ENCODE data around the gene CACNA1D.

Gene CACNA1D

GRCh38 chr3:53794597-53794996, 300.2 kb downstream of the CACNA1D start:
- H2BK15ac ChIP-seq (ENCODE audit: low read depth, poor library complexity, severe bottlenecking) = no peak overlapping the region
- 53% methylated on average over 3 of the region's 3 CpGs for WGBS
- no peak overlapping the region for H3K9ac ChIP-seq (ENCODE audit: low read length)
- H3K36me3 ChIP-seq (ENCODE audit: control insufficient read depth in 1 of 2, insufficient read depth in 2 of 2, low read depth in 1 of 2, low read length in 2 of 2) = no peaks in the 10 kb centered on the region
- H3K27me3 ChIP-seq (ENCODE audit: control insufficient read depth in 1 of 2, insufficient read depth in 1 of 2, low read length in 2 of 2) = peaks cover 0 to 20% of the 10 kb centered on the region in 2 experiments
- H2AK5ac ChIP-seq (ENCODE audit: low read length, severe bottlenecking) = no peak overlapping the region
- no peak overlapping the region for H2BK12ac ChIP-seq (ENCODE audit: low read length in 2 of 2)
- peaks cover 2% of the 10 kb centered on the region for H3K4me1 ChIP-seq (ENCODE audit: control insufficient read depth, insufficient read depth, low read depth, low read length)
- H4K8ac ChIP-seq (ENCODE audit: low read length) = no peak overlapping the region
- H3K18ac ChIP-seq (ENCODE audit: low read depth in 1 of 2, low read length in 2 of 2) = no peak overlapping the region
- H2BK5ac ChIP-seq (ENCODE audit: low read depth, low read length, poor library complexity, severe bottlenecking) = no peak overlapping the region
- no peak overlapping the region for H3K4me2 ChIP-seq (ENCODE audit: low read length, poor library complexity, severe bottlenecking)
- H3K4ac ChIP-seq (ENCODE audit: low read depth in 1 of 2, low read length in 2 of 2) = no peak overlapping the region
- no peak for DNase-seq
- H4K91ac ChIP-seq (ENCODE audit: low read length) = no peak overlapping the region
- no peak overlapping the region for H3K23ac ChIP-seq (ENCODE audit: low read length in 2 of 2)
- no peak overlapping the region for H3K27ac ChIP-seq (ENCODE audit: low read length, poor library complexity, severe bottlenecking)
- H2BK120ac ChIP-seq (ENCODE audit: low read depth, low read length) = no peak overlapping the region
- H3K79me1 ChIP-seq (replicated peaks; ENCODE audit: low read length, poor library complexity, severe bottlenecking) = no peaks in the 10 kb centered on the region
- no peak overlapping the region for H3K4me3 ChIP-seq (ENCODE audit: insufficient read depth in 1 of 2, low read depth in 1 of 2, low read length in 2 of 2)
- H3K14ac ChIP-seq (ENCODE audit: low read length in 2 of 2) = no peak overlapping the region
- no peak overlapping the region for H2AFZ ChIP-seq (ENCODE audit: low read depth, low read length)
- H3K9me3 ChIP-seq (ENCODE audit: control insufficient read depth, low read length) = no peaks in the 10 kb centered on the region

DNA sequence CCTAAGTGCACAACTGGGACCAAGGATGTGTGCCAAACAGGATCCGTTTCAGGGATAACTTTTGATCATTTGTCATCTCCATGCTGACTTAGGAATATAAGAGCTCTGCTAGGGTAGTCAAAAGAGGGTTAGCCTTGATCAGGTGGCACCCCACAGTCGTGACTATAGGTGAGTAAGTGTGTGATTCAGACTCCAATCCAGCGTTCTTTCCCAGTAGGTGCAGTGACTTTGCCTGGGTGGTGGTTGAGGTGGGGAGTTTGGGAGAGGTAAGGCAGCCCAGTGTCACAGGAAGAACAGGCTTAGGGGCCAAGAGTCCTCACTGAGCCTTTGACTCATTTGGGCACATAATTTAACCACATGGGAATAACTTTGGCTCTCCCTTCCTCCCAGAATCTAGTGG, 300.8 kb downstream of the CACNA1D start:
- no peak overlapping the region for H3K14ac ChIP-seq (ENCODE audit: low read length in 2 of 2)
- H2BK5ac ChIP-seq (ENCODE audit: low read depth, low read length, poor library complexity, severe bottlenecking) = no peak overlapping the region
- 33% methylated on average over 3 of the region's 3 CpGs for WGBS
- H3K4me3 ChIP-seq (ENCODE audit: insufficient read depth in 1 of 2, low read depth in 1 of 2, low read length in 2 of 2) = no peak overlapping the region
- H2BK15ac ChIP-seq (ENCODE audit: low read depth, poor library complexity, severe bottlenecking) = no peak overlapping the region
- no peak overlapping the region for H4K8ac ChIP-seq (ENCODE audit: low read length)
- no peak overlapping the region for H4K91ac ChIP-seq (ENCODE audit: low read length)
- no peaks in the 10 kb centered on the region for H3K36me3 ChIP-seq (ENCODE audit: control insufficient read depth in 1 of 2, insufficient read depth in 2 of 2, low read depth in 1 of 2, low read length in 2 of 2)
- no peak overlapping the region for H2BK12ac ChIP-seq (ENCODE audit: low read length in 2 of 2)
- H3K23ac ChIP-seq (ENCODE audit: low read length in 2 of 2) = no peak overlapping the region
- no peak overlapping the region for H3K18ac ChIP-seq (ENCODE audit: low read depth in 1 of 2, low read length in 2 of 2)
- no peak overlapping the region for H3K4me2 ChIP-seq (ENCODE audit: low read length, poor library complexity, severe bottlenecking)
- H3K27ac ChIP-seq (ENCODE audit: low read length, poor library complexity, severe bottlenecking) = no peak overlapping the region
- H3K27me3 ChIP-seq (ENCODE audit: control insufficient read depth in 1 of 2, insufficient read depth in 1 of 2, low read length in 2 of 2) = peaks cover 0 to 20% of the 10 kb centered on the region in 2 experiments
- H3K79me1 ChIP-seq (replicated peaks; ENCODE audit: low read length, poor library complexity, severe bottlenecking) = no peaks in the 10 kb centered on the region
- no peaks in the 10 kb centered on the region for H3K9me3 ChIP-seq (ENCODE audit: control insufficient read depth, low read length)
- H2AFZ ChIP-seq (ENCODE audit: low read depth, low read length) = no peak overlapping the region
- no peak overlapping the region for H2AK5ac ChIP-seq (ENCODE audit: low read length, severe bottlenecking)
- H3K4ac ChIP-seq (ENCODE audit: low read depth in 1 of 2, low read length in 2 of 2) = no peak overlapping the region
- H3K4me1 ChIP-seq (ENCODE audit: control insufficient read depth, insufficient read depth, low read depth, low read length) = peaks cover 3% of the 10 kb centered on the region
- no peak for DNase-seq
- H3K9ac ChIP-seq (ENCODE audit: low read length) = no peak overlapping the region
- H2BK120ac ChIP-seq (ENCODE audit: low read depth, low read length) = no peak overlapping the region

DNA sequence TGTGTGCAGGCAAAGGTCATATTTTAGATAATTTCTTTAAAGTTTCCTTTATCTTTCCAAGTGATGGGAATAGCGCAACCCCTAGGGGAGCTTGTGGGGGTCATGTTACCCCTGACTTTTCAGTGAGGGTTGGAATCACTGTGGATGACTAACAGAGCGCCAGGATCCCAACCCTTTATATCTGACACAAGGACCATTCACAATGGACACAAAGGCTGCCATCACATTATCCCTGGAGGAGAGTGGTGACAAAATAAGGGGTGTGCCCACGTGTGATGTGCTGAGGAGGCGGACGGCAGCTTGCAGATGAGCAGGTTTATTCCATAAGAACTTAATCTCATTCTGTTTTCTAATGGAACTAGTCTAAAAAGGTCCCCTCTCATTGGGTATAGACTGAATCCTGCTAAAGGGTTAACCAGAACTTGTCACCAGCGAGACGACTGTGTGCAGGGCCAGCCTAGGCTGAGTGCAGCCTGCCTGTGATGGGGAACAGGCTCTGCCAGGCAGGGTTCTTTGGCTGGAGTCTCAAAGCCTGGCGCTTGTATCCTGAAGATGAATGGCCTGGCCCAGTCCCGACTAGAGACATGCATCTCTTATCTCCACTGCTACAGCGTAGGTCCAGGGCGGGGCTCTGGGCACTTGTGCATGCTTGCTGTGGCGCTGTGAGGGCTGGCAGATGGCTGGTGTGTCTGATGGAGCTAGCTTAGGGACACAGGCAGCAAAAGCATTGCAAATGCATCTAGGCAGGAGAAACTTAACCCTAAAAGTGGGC, 301.6 kb downstream of the CACNA1D start:
- H3K27me3 ChIP-seq (ENCODE audit: control insufficient read depth in 1 of 2, insufficient read depth in 1 of 2, low read length in 2 of 2) = peaks cover 0 to 20% of the 10 kb centered on the region in 2 experiments
- H3K4me2 ChIP-seq (ENCODE audit: low read length, poor library complexity, severe bottlenecking) = no peak overlapping the region
- H3K23ac ChIP-seq (ENCODE audit: low read length in 2 of 2) = no peak overlapping the region
- WGBS = 60% methylated on average over 8 of the region's 12 CpGs
- H3K4ac ChIP-seq (ENCODE audit: low read depth in 1 of 2, low read length in 2 of 2) = no peak overlapping the region
- H3K9ac ChIP-seq (ENCODE audit: low read length) = no peak overlapping the region
- no peak overlapping the region for H3K14ac ChIP-seq (ENCODE audit: low read length in 2 of 2)
- no peak overlapping the region for H2BK12ac ChIP-seq (ENCODE audit: low read length in 2 of 2)
- no peak overlapping the region for H2AK5ac ChIP-seq (ENCODE audit: low read length, severe bottlenecking)
- H3K4me3 ChIP-seq (ENCODE audit: insufficient read depth in 1 of 2, low read depth in 1 of 2, low read length in 2 of 2) = no peak overlapping the region
- H2BK15ac ChIP-seq (ENCODE audit: low read depth, poor library complexity, severe bottlenecking) = no peak overlapping the region
- H3K4me1 ChIP-seq (ENCODE audit: control insufficient read depth, insufficient read depth, low read depth, low read length) = peaks cover 3% of the 10 kb centered on the region
- H3K27ac ChIP-seq (ENCODE audit: low read length, poor library complexity, severe bottlenecking) = no peak overlapping the region
- no peak overlapping the region for H4K8ac ChIP-seq (ENCODE audit: low read length)
- H4K91ac ChIP-seq (ENCODE audit: low read length) = no peak overlapping the region
- H2AFZ ChIP-seq (ENCODE audit: low read depth, low read length) = no peak overlapping the region
- H3K9me3 ChIP-seq (ENCODE audit: control insufficient read depth, low read length) = no peaks in the 10 kb centered on the region
- DNase-seq = no peak
- no peak overlapping the region for H2BK5ac ChIP-seq (ENCODE audit: low read depth, low read length, poor library complexity, severe bottlenecking)
- H3K18ac ChIP-seq (ENCODE audit: low read depth in 1 of 2, low read length in 2 of 2) = no peak overlapping the region
- H3K79me1 ChIP-seq (replicated peaks; ENCODE audit: low read length, poor library complexity, severe bottlenecking) = no peaks in the 10 kb centered on the region
- H2BK120ac ChIP-seq (ENCODE audit: low read depth, low read length) = no peak overlapping the region
- H3K36me3 ChIP-seq (ENCODE audit: control insufficient read depth in 1 of 2, insufficient read depth in 2 of 2, low read depth in 1 of 2, low read length in 2 of 2) = no peaks in the 10 kb centered on the region

DNA sequence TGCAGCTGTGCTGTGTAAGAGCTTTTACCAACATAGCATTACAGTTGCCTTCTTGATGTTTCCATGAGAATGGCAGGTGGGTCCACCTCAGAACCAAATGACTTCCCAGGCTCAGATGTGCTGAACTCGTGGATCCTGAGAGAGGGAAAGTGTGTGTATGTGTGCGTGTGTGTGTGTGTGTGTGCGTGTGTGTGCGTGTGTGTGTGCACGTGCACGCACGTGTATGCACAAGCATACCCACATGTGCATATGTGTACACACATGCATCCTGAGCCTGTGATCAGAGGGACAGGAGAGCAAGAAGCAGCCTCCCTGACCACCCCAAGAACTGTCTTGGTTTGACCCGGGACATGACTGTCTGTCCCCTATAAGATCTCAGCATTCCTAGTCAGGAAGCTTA, 303.7 kb downstream of the CACNA1D start:
- 83% methylated on average over 8 of the region's 8 CpGs for WGBS
- Histone ChIP-seq H4K8ac (ENCODE audit: low read length) (no peak overlapping the region), H4K91ac (ENCODE audit: low read length) (no peak overlapping the region), H2BK5ac (ENCODE audit: low read depth, low read length, poor library complexity, severe bottlenecking) (no peak overlapping the region), H2BK12ac (ENCODE audit: low read length in 2 of 2) (no peak overlapping the region), H3K4me2 (ENCODE audit: low read length, poor library complexity, severe bottlenecking) (no peak overlapping the region), H3K4me3 (ENCODE audit: insufficient read depth in 1 of 2, low read depth in 1 of 2, low read length in 2 of 2) (no peak overlapping the region), H2BK120ac (ENCODE audit: low read depth, low read length) (no peak overlapping the region), H2AK5ac (ENCODE audit: low read length, severe bottlenecking) (no peak overlapping the region), H2BK15ac (ENCODE audit: low read depth, poor library complexity, severe bottlenecking) (no peak overlapping the region), H3K4ac (ENCODE audit: low read depth in 1 of 2, low read length in 2 of 2) (no peak overlapping the region), H3K9me3 (ENCODE audit: control insufficient read depth, low read length) (no peaks in the 10 kb centered on the region), H3K23ac (ENCODE audit: low read length in 2 of 2) (no peak overlapping the region), H3K27me3 (ENCODE audit: control insufficient read depth in 1 of 2, insufficient read depth in 1 of 2, low read length in 2 of 2) (peaks cover 0 to 15% of the 10 kb centered on the region in 2 experiments), H3K18ac (ENCODE audit: low read depth in 1 of 2, low read length in 2 of 2) (no peak overlapping the region), H2AFZ (ENCODE audit: low read depth, low read length) (no peak overlapping the region), H3K36me3 (ENCODE audit: control insufficient read depth in 1 of 2, insufficient read depth in 2 of 2, low read depth in 1 of 2, low read length in 2 of 2) (no peaks in the 10 kb centered on the region), H3K9ac (ENCODE audit: low read length) (no peak overlapping the region), H3K27ac (ENCODE audit: low read length, poor library complexity, severe bottlenecking) (no peak overlapping the region), H3K4me1 (ENCODE audit: control insufficient read depth, insufficient read depth, low read depth, low read length) (peaks cover 3% of the 10 kb centered on the region), H3K79me1 (replicated peaks; ENCODE audit: low read length, poor library complexity, severe bottlenecking) (no peaks in the 10 kb centered on the region), H3K14ac (ENCODE audit: low read length in 2 of 2) (no peak overlapping the region)
- no peak for DNase-seq

Measured in mesenchymal stem cell (in vitro differentiated cells and primary cell).